ENCODE data around the gene TTC21B.

TTC21B gene

GRCh38 chr2:165843351-165843750 lies 110.2 kb downstream of the TTC21B start:
- H3K18ac ChIP-seq (ENCODE audit: low read length), result no peak overlapping the region
- H3K27ac ChIP-seq (ENCODE audit: low read depth, low read length), result no peak overlapping the region
- no peak overlapping the region for H3K4ac ChIP-seq (ENCODE audit: low read depth, low read length)
- no peak overlapping the region for H2BK5ac ChIP-seq (ENCODE audit: low read length)
- no peaks in the 10 kb centered on the region for H3K27me3 ChIP-seq (ENCODE audit: insufficient read depth, low read length, poor library complexity)
- no peak overlapping the region for H3K23ac ChIP-seq (ENCODE audit: low read length)
- H2BK15ac ChIP-seq (replicated peaks; ENCODE audit: low read depth), result no peak overlapping the region
- H4K5ac ChIP-seq (ENCODE audit: low read length), result no peak overlapping the region
- H3K79me1 ChIP-seq (ENCODE audit: low read length), result no peaks in the 10 kb centered on the region
- DNase-seq, result no peak
- H3K56ac ChIP-seq (ENCODE audit: low read length), result no peak overlapping the region
- no peak overlapping the region for H3K9ac ChIP-seq (ENCODE audit: low read length)
- H3K36me3 ChIP-seq (ENCODE audit: control insufficient read depth, insufficient read depth, low read length), result no peaks in the 10 kb centered on the region
- no peak overlapping the region for H4K8ac ChIP-seq (ENCODE audit: low read depth, low read length)
- no CpG with 5 or more reads among the region's 1 CpG for WGBS (ENCODE audit: extremely low coverage, insufficient coverage, low lambda C conversion rate)
- no peak overlapping the region for H3K4me3 ChIP-seq (ENCODE audit: low read length)
- H3K4me2 ChIP-seq (ENCODE audit: low read length), result no peak overlapping the region
- H2AK5ac ChIP-seq (ENCODE audit: low read length), result no peak overlapping the region
- no peaks in the 10 kb centered on the region for H3K79me2 ChIP-seq (ENCODE audit: control insufficient read depth, insufficient read depth, low read length)
- H2BK120ac ChIP-seq (ENCODE audit: low read depth, low read length), result no peak overlapping the region
- H3K4me1 ChIP-seq (ENCODE audit: control insufficient read depth, low read depth, low read length), result no peaks in the 10 kb centered on the region

DNA sequence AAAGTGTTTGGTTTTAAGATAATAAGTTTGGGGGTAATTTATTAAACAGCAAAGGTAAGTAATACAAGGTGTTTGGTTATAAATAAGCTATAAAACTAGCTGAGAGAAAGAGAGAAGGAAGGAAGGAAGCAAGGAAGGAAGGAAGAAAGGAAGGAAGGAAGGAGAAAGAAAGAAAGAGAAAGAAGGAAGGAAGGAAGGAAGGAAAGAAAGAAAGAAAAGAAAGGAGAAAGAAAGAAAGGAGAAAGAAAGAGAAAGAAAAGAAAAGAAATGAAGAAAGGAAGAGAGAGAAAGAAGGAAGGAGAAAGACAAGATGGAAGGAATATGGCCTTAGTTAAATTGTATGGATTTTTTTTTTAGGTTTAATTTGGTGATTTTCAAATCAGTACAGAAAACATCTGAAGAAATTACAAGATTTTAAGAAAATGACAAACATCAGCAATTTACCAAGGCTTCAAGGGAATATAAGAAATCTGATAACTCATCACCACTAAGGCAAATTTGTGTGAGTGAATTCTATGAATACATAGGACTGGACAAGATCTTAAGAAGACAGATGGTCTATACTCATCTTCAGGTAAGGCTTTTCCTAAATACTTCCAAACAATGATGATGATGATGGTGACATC lies 113.1 kb downstream of the TTC21B start:
- no peak overlapping the region for H3K18ac ChIP-seq (ENCODE audit: low read length)
- H3K27ac ChIP-seq (ENCODE audit: low read depth, low read length), result no peak overlapping the region
- no peak overlapping the region for H3K23ac ChIP-seq (ENCODE audit: low read length)
- no peaks in the 10 kb centered on the region for H3K79me2 ChIP-seq (ENCODE audit: control insufficient read depth, insufficient read depth, low read length)
- H2AK5ac ChIP-seq (ENCODE audit: low read length), result no peak overlapping the region
- no peak overlapping the region for H3K4ac ChIP-seq (ENCODE audit: low read depth, low read length)
- no peak overlapping the region for H2BK120ac ChIP-seq (ENCODE audit: low read depth, low read length)
- no peak overlapping the region for H3K4me2 ChIP-seq (ENCODE audit: low read length)
- no peak overlapping the region for H3K9ac ChIP-seq (ENCODE audit: low read length)
- H4K5ac ChIP-seq (ENCODE audit: low read length), result no peak overlapping the region
- no peak for DNase-seq
- peaks cover 4% of the 10 kb centered on the region for H3K4me1 ChIP-seq (ENCODE audit: control insufficient read depth, low read depth, low read length)
- H3K36me3 ChIP-seq (ENCODE audit: control insufficient read depth, insufficient read depth, low read length), result no peaks in the 10 kb centered on the region
- no peak overlapping the region for H4K8ac ChIP-seq (ENCODE audit: low read depth, low read length)
- no peaks in the 10 kb centered on the region for H3K79me1 ChIP-seq (ENCODE audit: low read length)
- H3K27me3 ChIP-seq (ENCODE audit: insufficient read depth, low read length, poor library complexity), result no peaks in the 10 kb centered on the region
- H3K4me3 ChIP-seq (ENCODE audit: low read length), result no peak overlapping the region
- no peak overlapping the region for H2BK5ac ChIP-seq (ENCODE audit: low read length)
- H2BK15ac ChIP-seq (replicated peaks; ENCODE audit: low read depth), result no peak overlapping the region
- H3K56ac ChIP-seq (ENCODE audit: low read length), result no peak overlapping the region

DNA sequence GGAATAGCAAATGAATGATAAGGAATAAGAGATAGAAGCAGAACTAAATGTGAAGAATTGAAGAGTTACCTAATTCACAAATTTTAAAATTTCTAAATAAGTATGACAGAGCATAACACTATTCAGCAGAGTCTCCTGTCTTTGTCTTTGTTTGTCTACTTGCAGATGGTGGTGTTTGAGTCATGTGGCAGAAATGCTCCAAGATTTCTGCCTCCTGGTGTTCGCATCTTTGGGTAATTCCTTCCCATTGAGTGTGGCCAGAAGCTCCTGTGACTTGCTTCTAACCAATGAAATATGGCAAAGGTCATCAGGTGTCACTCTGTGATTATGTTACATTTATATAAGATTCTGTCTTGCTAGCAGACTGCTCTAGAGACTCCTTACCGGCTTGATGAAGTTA lies 114.0 kb downstream of the TTC21B start:
- H3K27me3 ChIP-seq (ENCODE audit: insufficient read depth, low read length, poor library complexity), result no peaks in the 10 kb centered on the region
- DNase-seq, result no peak
- H2AK5ac ChIP-seq (ENCODE audit: low read length), result no peak overlapping the region
- H3K4ac ChIP-seq (ENCODE audit: low read depth, low read length), result no peak overlapping the region
- H2BK5ac ChIP-seq (ENCODE audit: low read length), result no peak overlapping the region
- no peak overlapping the region for H2BK15ac ChIP-seq (replicated peaks; ENCODE audit: low read depth)
- no peak overlapping the region for H3K56ac ChIP-seq (ENCODE audit: low read length)
- no peaks in the 10 kb centered on the region for H3K79me1 ChIP-seq (ENCODE audit: low read length)
- no peak overlapping the region for H3K9ac ChIP-seq (ENCODE audit: low read length)
- H4K8ac ChIP-seq (ENCODE audit: low read depth, low read length), result no peak overlapping the region
- H3K4me2 ChIP-seq (ENCODE audit: low read length), result no peak overlapping the region
- H3K36me3 ChIP-seq (ENCODE audit: control insufficient read depth, insufficient read depth, low read length), result no peaks in the 10 kb centered on the region
- H3K23ac ChIP-seq (ENCODE audit: low read length), result no peak overlapping the region
- no peak overlapping the region for H2BK120ac ChIP-seq (ENCODE audit: low read depth, low read length)
- H3K4me3 ChIP-seq (ENCODE audit: low read length), result no peak overlapping the region
- no CpG with 5 or more reads among the region's 2 CpGs for whole genome bisulfite sequencing (ENCODE audit: extremely low coverage, insufficient coverage, low lambda C conversion rate)
- peaks cover 4% of the 10 kb centered on the region for H3K4me1 ChIP-seq (ENCODE audit: control insufficient read depth, low read depth, low read length)
- no peak overlapping the region for H4K5ac ChIP-seq (ENCODE audit: low read length)
- H3K79me2 ChIP-seq (ENCODE audit: control insufficient read depth, insufficient read depth, low read length), result no peaks in the 10 kb centered on the region
- H3K27ac ChIP-seq (ENCODE audit: low read depth, low read length), result no peak overlapping the region
- no peak overlapping the region for H3K18ac ChIP-seq (ENCODE audit: low read length)

GRCh38 chr2:165837122-165837521 lies 116.5 kb downstream of the TTC21B start:
- no peaks in the 10 kb centered on the region for H3K36me3 ChIP-seq (ENCODE audit: control insufficient read depth, insufficient read depth, low read length)
- H3K4me3 ChIP-seq (ENCODE audit: low read length), result no peak overlapping the region
- no peaks in the 10 kb centered on the region for H3K79me1 ChIP-seq (ENCODE audit: low read length)
- no peak overlapping the region for H3K4me2 ChIP-seq (ENCODE audit: low read length)
- no peak overlapping the region for H4K5ac ChIP-seq (ENCODE audit: low read length)
- H3K79me2 ChIP-seq (ENCODE audit: control insufficient read depth, insufficient read depth, low read length), result no peaks in the 10 kb centered on the region
- no peak overlapping the region for H2AK5ac ChIP-seq (ENCODE audit: low read length)
- no peak overlapping the region for H2BK15ac ChIP-seq (replicated peaks; ENCODE audit: low read depth)
- peak; percentile 65 for DNase-seq
- no peak overlapping the region for H2BK5ac ChIP-seq (ENCODE audit: low read length)
- H3K27ac ChIP-seq (ENCODE audit: low read depth, low read length), result no peak overlapping the region
- H3K23ac ChIP-seq (ENCODE audit: low read length), result no peak overlapping the region
- no peak overlapping the region for H4K8ac ChIP-seq (ENCODE audit: low read depth, low read length)
- no peak overlapping the region for H3K4ac ChIP-seq (ENCODE audit: low read depth, low read length)
- H3K4me1 ChIP-seq (ENCODE audit: control insufficient read depth, low read depth, low read length), result peaks cover 4% of the 10 kb centered on the region
- H3K56ac ChIP-seq (ENCODE audit: low read length), result no peak overlapping the region
- H3K9ac ChIP-seq (ENCODE audit: low read length), result no peak overlapping the region
- no peak overlapping the region for H3K18ac ChIP-seq (ENCODE audit: low read length)
- no peak overlapping the region for H2BK120ac ChIP-seq (ENCODE audit: low read depth, low read length)
- no CpG with 5 or more reads among the region's 3 CpGs for WGBS (ENCODE audit: extremely low coverage, insufficient coverage, low lambda C conversion rate)
- no peaks in the 10 kb centered on the region for H3K27me3 ChIP-seq (ENCODE audit: insufficient read depth, low read length, poor library complexity)

DNA sequence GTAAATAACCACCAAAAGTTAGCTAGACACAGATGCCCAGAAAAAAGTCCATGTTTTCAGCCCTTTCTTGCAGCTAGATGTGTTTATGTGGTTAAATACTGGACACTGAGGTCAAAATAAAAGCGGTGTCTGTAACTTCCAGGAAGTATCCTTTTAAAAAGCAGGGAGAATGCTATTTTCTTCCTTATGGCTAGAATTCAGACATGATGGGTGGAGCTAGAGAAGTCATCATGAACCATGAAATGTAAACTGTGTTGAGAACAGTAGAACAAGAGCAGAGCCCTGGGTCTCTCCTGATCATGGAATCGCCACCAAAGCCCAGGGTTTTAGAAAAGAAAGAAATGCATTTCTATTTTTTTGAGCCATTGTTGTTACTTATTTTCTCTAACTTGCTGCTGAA lies 118.2 kb downstream of the TTC21B start:
- no peaks in the 10 kb centered on the region for H3K27me3 ChIP-seq (ENCODE audit: insufficient read depth, low read length, poor library complexity)
- no peak overlapping the region for H2AK5ac ChIP-seq (ENCODE audit: low read length)
- H3K79me1 ChIP-seq (ENCODE audit: low read length), result no peaks in the 10 kb centered on the region
- no peak for DNase-seq
- no peak overlapping the region for H3K23ac ChIP-seq (ENCODE audit: low read length)
- H3K9ac ChIP-seq (ENCODE audit: low read length), result no peak overlapping the region
- H3K36me3 ChIP-seq (ENCODE audit: control insufficient read depth, insufficient read depth, low read length), result no peaks in the 10 kb centered on the region
- no peak overlapping the region for H3K27ac ChIP-seq (ENCODE audit: low read depth, low read length)
- no peak overlapping the region for H2BK15ac ChIP-seq (replicated peaks; ENCODE audit: low read depth)
- no peak overlapping the region for H3K18ac ChIP-seq (ENCODE audit: low read length)
- no peak overlapping the region for H3K4me3 ChIP-seq (ENCODE audit: low read length)
- no peak overlapping the region for H2BK5ac ChIP-seq (ENCODE audit: low read length)
- H3K4me1 ChIP-seq (ENCODE audit: control insufficient read depth, low read depth, low read length), result peaks cover 4% of the 10 kb centered on the region
- H2BK120ac ChIP-seq (ENCODE audit: low read depth, low read length), result no peak overlapping the region
- H3K4me2 ChIP-seq (ENCODE audit: low read length), result no peak overlapping the region
- H3K4ac ChIP-seq (ENCODE audit: low read depth, low read length), result no peak overlapping the region
- no peak overlapping the region for H4K8ac ChIP-seq (ENCODE audit: low read depth, low read length)
- no peak overlapping the region for H3K56ac ChIP-seq (ENCODE audit: low read length)
- WGBS (ENCODE audit: extremely low coverage, insufficient coverage, low lambda C conversion rate), result no CpG with 5 or more reads among the region's 2 CpGs
- no peak overlapping the region for H4K5ac ChIP-seq (ENCODE audit: low read length)
- no peaks in the 10 kb centered on the region for H3K79me2 ChIP-seq (ENCODE audit: control insufficient read depth, insufficient read depth, low read length)

GRCh38 chr2:165833156-165833555 lies 120.4 kb downstream of the TTC21B start:
- Histone ChIP-seq H2BK15ac (replicated peaks; ENCODE audit: low read depth) (no peak overlapping the region), H2BK5ac (ENCODE audit: low read length) (no peak overlapping the region), H3K4ac (ENCODE audit: low read depth, low read length) (no peak overlapping the region), H3K79me1 (ENCODE audit: low read length) (no peaks in the 10 kb centered on the region), H2BK120ac (ENCODE audit: low read depth, low read length) (no peak overlapping the region), H3K23ac (ENCODE audit: low read length) (no peak overlapping the region), H3K4me1 (ENCODE audit: control insufficient read depth, low read depth, low read length) (peaks cover 4% of the 10 kb centered on the region), H2AK5ac (ENCODE audit: low read length) (no peak overlapping the region), H3K27me3 (ENCODE audit: insufficient read depth, low read length, poor library complexity) (no peaks in the 10 kb centered on the region), H3K9ac (ENCODE audit: low read length) (no peak overlapping the region), H3K56ac (ENCODE audit: low read length) (no peak overlapping the region), H3K36me3 (ENCODE audit: control insufficient read depth, insufficient read depth, low read length) (no peaks in the 10 kb centered on the region), H3K18ac (ENCODE audit: low read length) (no peak overlapping the region), H4K5ac (ENCODE audit: low read length) (no peak overlapping the region), H3K4me2 (ENCODE audit: low read length) (no peak overlapping the region), H4K8ac (ENCODE audit: low read depth, low read length) (no peak overlapping the region), H3K27ac (ENCODE audit: low read depth, low read length) (no peak overlapping the region), H3K4me3 (ENCODE audit: low read length) (no peak overlapping the region), H3K79me2 (ENCODE audit: control insufficient read depth, insufficient read depth, low read length) (no peaks in the 10 kb centered on the region)
- DNase-seq, result peak; percentile 56
- no CpG with 5 or more reads among the region's 4 CpGs for WGBS (ENCODE audit: extremely low coverage, insufficient coverage, low lambda C conversion rate)

All from mesendoderm (in vitro differentiated cells).